ENCODE results near the gene SLC25A28.

- TF ChIP-seq CTCF (IDR thresholded peaks at IDR 0.05): no peak
- no peak for TF ChIP-seq POLR2AphosphoS5 (IDR thresholded peaks at IDR 0.05)
- no peak for TF ChIP-seq POLR2A (IDR thresholded peaks at IDR 0.05)
These were observed 27.4 kb upstream of the SLC25A28 start for GRCh38 chr10:99647601-99648151.

Measured in prostate gland (tissue), 2 donors.